Lower lobe of right lung (tissue), 2 donors: ENCODE data around the gene FCN2. TPM values are rescaled to one million over a fixed set of nuclear protein-coding genes. Genes with fewer than 3 reads are reported as not detected.
A peak's percentile ranks its signal among the peaks of the same experiment; 100 is the strongest.

Experiments
- ATAC-seq, 2 donors: fragments of 200-7000 bp; cut with Tn5 transposase; one replicate each; pipeline ENCODE4 v1.9.1; 2020 to 2022; ENCODE audit warnings: mild to moderate bottlenecking in 2 of 2, moderate library complexity in 2 of 2
- DNase-seq: peaks from one replicate; pipeline ENCODE4 v3.0.0-alpha.2; 2020
- H3K27ac ChIP-seq: fragments of 200-600 bp; one replicate; pipeline ENCODE4 v1.8.0; 2022
- H3K27me3 ChIP-seq: fragments of 200-600 bp; one replicate; pipeline ENCODE4 v1.8.0; 2022; ENCODE audit warnings: low read depth
- H3K36me3 ChIP-seq: fragments of 200-600 bp; one replicate; pipeline ENCODE4 v1.8.0; 2022; ENCODE audit warnings: mild to moderate bottlenecking
- H3K4me1 ChIP-seq: fragments of 200-600 bp; one replicate; pipeline ENCODE4 v1.8.0; 2022
- H3K4me3 ChIP-seq: fragments of 200-600 bp; one replicate; pipeline ENCODE4 v1.8.0; 2022; ENCODE audit warnings: mild to moderate bottlenecking
- H3K9me3 ChIP-seq: fragments of 200-600 bp; one replicate; pipeline ENCODE4 v1.8.0; 2022
- intact Hi-C: fragments of 100-400 bp; cut with DNase I; formaldehyde crosslinking; loops from one replicate; pipeline ENCODE4 v1.11.0; 2022
- total RNA-seq: library from RNA; stranded (reverse); fragmentation: NEBNext Ultra II Directional; extraction: Animal tissue kit (Norgen Biotek cat#: 25700); gene quantifications from one replicate; pipeline ENCODE4 v1.2.1, GENCODE V29; 2021
- TF ChIP-seq, protein P1 (sequence below): fragments of 200-600 bp; IDR thresholded peaks from one replicate; pipeline ENCODE4 v1.8.0; 2022; ENCODE audit warnings: antibody characterized with exemption, mild to moderate bottlenecking
- donor health status: DM: no; HTN: yes; CAD: no; lungs with severe emphysema.

FCN2 gene
- total RNA-seq, 1 donor from 2014 or later, result not detected

GRCh38 chr9:134892221-134892620, 11.6 kb downstream of the FCN2 start:
- Histone ChIP-seq H3K9me3 (no peaks in the 10 kb centered on the region), H3K27ac (no peak overlapping the region), H3K27me3 (no peaks in the 10 kb centered on the region), H3K36me3 (no peaks in the 10 kb centered on the region), H3K4me1 (peaks cover 20% of the 10 kb centered on the region), H3K4me3 (no peak overlapping the region)
- intact Hi-C loops, result no loop called here
- DNase-seq (peak; percentile 33), ATAC-seq (no peak)
- TF ChIP-seq, protein P1, sequence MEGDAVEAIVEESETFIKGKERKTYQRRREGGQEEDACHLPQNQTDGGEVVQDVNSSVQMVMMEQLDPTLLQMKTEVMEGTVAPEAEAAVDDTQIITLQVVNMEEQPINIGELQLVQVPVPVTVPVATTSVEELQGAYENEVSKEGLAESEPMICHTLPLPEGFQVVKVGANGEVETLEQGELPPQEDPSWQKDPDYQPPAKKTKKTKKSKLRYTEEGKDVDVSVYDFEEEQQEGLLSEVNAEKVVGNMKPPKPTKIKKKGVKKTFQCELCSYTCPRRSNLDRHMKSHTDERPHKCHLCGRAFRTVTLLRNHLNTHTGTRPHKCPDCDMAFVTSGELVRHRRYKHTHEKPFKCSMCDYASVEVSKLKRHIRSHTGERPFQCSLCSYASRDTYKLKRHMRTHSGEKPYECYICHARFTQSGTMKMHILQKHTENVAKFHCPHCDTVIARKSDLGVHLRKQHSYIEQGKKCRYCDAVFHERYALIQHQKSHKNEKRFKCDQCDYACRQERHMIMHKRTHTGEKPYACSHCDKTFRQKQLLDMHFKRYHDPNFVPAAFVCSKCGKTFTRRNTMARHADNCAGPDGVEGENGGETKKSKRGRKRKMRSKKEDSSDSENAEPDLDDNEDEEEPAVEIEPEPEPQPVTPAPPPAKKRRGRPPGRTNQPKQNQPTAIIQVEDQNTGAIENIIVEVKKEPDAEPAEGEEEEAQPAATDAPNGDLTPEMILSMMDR, result no peak

DNA sequence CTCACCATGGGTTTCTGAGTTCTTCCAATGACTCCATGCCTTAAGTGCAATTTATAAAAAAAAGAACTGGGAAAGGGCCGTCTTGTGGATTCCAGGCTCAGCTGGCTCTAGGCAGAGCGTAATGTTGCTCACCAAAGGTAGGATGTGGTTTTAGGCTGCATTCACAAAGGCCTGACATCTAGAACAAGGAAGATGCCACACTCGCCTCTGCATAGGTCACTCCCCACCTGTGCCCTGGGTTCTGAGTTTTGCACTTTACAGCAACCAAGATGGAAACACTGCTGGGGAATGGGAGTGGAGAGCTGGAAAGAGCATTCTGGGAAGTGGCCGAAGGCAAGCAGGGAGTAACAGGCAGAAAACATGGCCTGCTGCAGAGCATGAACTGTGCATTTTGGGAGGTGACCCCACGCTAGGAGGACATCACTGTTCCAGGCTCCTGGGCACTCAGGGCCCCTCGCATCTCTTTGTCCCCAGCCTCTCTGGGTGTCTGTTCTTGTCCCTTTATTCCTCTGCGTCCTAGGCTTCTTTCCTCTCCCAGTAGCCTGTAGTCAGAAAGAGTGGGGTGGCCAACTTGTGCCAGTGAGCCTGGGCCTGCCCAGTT, 12.3 kb downstream of the FCN2 start:
- DNase-seq (no peak), ATAC-seq (no peak)
- H3K4me1 ChIP-seq, result peaks cover 25% of the 10 kb centered on the region
- no peak overlapping the region for H3K4me3 ChIP-seq
- TF ChIP-seq, protein P1, result no peak
- no peak overlapping the region for H3K27ac ChIP-seq
- no peaks in the 10 kb centered on the region for H3K9me3 ChIP-seq
- no peaks in the 10 kb centered on the region for H3K36me3 ChIP-seq
- intact Hi-C loops, result no loop called here
- no peaks in the 10 kb centered on the region for H3K27me3 ChIP-seq

GRCh38 chr9:134894136-134894860, 13.7 kb downstream of the FCN2 start:
- TF ChIP-seq, protein P1, result no peak
- ATAC-seq (no peak), DNase-seq (peak; percentile 4)
- Histone ChIP-seq H3K4me1 (peaks cover 25% of the 10 kb centered on the region), H3K27ac (no peak overlapping the region), H3K27me3 (no peaks in the 10 kb centered on the region), H3K9me3 (no peaks in the 10 kb centered on the region), H3K36me3 (no peaks in the 10 kb centered on the region), H3K4me3 (no peak overlapping the region)
- intact Hi-C loops, result no loop called here

DNA sequence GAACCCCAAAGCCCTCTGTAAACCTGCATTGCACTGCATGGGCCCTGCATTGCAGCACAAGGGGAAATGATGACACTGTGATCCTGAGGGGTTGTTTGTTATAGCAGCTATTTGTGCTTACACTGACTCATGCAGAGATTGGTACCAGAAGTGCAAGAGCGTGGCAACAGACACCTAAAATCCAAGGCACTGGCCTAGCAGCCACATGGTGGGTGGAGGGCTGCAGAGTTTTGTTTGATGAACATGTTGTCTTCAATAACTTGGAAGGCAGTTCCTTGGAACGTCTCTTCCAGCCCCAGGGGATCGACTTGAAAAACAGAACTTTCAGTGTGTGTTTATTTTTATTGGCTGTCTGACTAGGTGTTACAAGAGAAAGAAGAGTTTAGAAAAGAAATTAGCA, 14.5 kb downstream of the FCN2 start:
- H3K4me1 ChIP-seq, result peaks cover 25% of the 10 kb centered on the region
- TF ChIP-seq, protein P1, result no peak
- no peaks in the 10 kb centered on the region for H3K27me3 ChIP-seq
- ATAC-seq, result no peak
- no peaks in the 10 kb centered on the region for H3K9me3 ChIP-seq
- no peak overlapping the region for H3K27ac ChIP-seq
- H3K4me3 ChIP-seq, result no peak overlapping the region
- H3K36me3 ChIP-seq, result no peaks in the 10 kb centered on the region
- DNase-seq, result peak; percentile 6
- intact Hi-C loops, result no loop called here

DNA sequence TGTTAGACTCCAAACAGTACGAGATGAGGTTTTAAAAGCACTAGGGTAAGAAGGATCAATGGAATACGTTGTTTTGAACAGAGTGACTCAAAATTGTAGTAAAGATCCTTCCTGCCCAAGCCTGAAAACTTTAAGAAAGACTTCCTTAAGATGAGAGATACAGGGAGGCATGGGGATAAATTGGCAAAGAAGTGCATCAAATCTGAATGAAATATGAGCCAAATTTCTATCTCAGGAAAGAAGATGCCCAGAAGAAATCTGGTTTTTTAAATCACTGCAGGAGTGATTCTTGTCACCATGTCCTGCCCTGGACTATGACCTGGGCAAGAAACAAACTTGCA, 14.9 kb downstream of the FCN2 start:
- Histone ChIP-seq H3K9me3 (no peaks in the 10 kb centered on the region), H3K27me3 (no peaks in the 10 kb centered on the region), H3K27ac (no peak overlapping the region), H3K4me3 (no peak overlapping the region), H3K4me1 (peaks cover 25% of the 10 kb centered on the region), H3K36me3 (no peaks in the 10 kb centered on the region)
- TF ChIP-seq, protein P1, result no peak
- intact Hi-C loops, result no loop called here
- no peak for ATAC-seq
- no peak for DNase-seq
